ENCODE measurements around the gene DNAJB7. TPM values are rescaled to one million over a fixed set of nuclear protein-coding genes. Genes with fewer than 3 reads are reported as not detected.
"Not testable (repeated sequence)": the region's sequence is repeated elsewhere in the genome, so short reads cannot be mapped to it uniquely, and the experiment has no call there.

DNAJB7 gene
- 0.40 TPM for polyA plus RNA-seq (ENCODE audit: insufficient read length)

DNA sequence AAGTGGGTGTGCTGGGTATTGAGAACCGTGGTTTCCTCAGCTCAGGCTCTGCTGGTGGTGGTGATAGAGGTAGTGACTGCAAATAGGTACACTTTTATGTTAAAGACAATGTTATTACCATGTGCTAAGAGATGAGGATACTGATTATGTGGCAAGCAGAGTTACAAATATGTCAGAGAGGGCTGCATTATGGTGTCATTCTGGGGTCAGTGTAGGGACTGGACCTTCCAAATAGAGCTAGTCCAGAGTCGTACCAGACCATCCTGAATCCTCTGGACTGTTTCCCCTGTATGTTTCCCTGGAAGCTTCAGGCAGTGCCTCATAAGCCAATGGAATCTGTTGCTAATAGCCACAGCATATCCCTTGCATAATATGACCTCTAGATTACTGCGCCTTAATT lies at the start of gene DNAJB7:
DNAJB7 (minus strand) TSS at position 101 of the 400 bp plus-strand sequence. CDS start 119 bp downstream, outside the sequence.
- DNase-seq: no peak

DNA sequence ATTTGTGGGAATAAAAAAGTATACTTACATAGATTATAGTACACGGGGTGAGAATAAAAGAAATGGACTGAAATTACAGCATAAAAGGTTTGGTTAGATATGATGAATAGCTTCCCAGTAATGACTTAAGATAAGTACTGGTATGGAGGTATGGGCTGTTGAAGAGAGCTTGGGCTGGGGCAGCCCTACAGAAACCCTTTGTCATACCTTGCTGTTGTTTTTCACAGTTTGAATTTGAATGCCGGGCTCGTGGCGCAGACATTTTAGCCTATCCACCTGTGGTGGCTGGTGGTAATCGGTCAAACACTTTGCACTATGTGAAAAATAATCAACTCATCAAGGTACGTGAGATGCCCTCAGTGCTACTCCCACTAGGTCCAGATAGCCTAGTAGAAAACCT lies 47.0 kb upstream of the DNAJB7 start:
- no peak for DNase-seq

DNA sequence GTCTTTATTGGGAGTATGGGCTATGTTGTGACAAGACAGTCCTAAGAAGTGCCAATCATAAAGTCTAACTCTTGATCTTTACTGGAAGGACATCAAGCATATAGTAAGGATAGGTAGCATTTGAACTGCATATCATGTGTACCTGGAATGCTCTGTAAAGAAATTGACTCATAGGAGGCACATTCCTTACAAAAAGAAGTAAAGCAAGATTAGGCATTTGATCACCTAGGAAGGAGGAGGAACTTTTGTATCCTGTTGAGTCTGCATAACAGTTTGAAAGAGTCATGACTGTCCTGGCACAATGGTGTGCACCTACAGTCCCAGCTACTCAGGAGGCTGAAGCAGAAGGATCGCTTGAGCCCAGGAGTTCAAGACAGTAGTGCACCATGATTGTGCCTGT lies 42.2 kb upstream of the DNAJB7 start:
- no peak for DNase-seq

DNA sequence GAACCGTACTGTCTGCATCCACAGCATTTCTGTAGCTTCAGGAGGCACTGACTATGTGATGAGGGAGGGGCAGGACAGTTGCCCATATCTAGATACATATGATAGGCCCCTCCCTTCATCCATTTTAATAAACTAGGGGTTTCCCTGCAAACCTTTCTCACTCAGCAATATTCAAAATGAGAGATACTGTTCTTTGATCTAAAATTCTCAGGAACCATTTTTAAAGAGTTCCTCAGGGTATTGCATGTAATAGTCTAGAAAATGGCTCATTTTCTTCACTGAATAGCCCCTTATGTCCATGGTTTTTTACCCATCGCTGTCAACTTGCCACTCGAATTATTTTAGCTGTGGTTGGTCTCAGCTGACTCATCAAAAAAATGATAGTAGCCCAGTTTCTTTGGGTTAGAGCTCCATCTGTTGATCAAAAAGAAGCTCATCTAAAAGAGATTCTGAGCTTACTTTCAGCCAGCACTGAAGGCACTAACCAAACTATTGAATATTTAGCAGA lies 37.0 kb upstream of the DNAJB7 start:
- peak; percentile 32 for DNase-seq

DNA sequence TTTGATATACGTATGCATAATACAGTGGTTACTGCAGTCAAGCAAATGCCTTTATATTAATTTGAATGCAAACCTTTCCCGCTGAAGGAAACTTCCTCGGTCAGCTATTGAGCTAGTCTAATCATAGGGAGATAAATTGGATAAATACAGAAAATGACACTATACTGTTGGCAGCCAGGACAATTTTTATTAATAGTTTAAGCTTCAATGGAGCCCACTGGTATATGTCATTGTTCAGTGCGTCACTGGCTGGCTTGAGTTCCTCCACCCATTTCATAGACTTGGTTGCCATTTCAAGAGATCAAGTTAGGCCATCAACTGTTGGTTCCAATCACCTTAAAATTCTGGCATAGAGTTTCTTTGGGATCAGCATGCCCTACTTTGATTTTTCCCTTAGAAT lies 32.5 kb upstream of the DNAJB7 start:
- no peak for DNase-seq

DNA sequence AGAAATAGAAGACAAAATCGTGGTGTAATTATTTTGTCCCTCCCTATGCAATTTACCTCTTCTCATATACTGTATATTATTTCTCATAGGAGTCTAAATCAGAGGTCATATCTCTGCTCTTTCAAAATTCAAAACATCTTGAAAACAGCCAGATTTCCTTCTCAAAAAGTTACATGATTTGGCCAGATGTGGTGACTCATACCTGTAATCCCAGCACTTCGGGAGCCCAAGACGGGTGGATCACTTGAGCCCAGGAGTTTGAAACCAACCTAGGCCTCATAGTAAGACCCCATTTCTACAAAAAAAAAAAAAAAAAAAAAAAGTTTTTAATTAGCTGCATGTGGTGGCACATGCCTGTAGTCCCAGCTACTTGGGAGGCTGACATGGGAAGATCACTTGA lies 29.0 kb upstream of the DNAJB7 start:
- no peak for DNase-seq

DNA sequence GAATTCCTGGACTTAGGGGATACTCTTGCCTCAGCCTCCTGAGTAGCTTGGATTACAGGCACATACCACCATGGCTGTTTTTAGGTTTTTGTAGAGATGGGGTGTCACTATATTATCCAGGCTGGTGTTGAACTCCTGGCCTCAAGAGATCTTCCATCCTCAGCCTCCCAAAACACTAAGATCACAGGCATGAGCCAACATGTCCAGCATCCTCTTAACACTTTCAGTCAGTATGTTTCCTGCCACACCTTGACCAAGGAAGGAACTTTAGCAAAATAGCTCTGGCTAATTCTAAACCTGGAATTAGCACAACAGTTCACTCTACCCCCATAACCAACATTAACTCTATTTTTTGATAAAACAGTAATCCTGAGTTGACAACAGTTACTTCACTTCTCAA lies 27.2 kb upstream of the DNAJB7 start:
- no peak for DNase-seq

DNA sequence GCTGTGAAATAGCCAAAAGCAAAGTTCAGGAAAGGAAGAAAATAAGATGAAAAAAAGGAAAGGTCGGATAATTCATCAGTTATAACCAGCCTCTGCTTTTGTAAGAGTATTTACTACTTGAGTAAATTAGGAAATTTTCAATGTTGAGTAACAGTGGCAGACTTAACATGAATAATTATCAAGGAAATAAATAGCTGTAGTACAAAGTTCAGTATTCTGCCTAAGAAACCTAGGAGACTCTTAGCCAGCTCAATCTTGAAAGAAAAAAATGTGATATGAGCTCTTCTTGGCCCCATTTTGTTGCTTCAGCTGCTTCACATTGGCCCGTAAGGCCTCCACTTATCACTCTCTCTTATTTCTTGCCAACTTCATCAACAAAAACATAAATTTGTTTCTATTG lies 17.0 kb upstream of the DNAJB7 start:
- no peak for DNase-seq

DNA sequence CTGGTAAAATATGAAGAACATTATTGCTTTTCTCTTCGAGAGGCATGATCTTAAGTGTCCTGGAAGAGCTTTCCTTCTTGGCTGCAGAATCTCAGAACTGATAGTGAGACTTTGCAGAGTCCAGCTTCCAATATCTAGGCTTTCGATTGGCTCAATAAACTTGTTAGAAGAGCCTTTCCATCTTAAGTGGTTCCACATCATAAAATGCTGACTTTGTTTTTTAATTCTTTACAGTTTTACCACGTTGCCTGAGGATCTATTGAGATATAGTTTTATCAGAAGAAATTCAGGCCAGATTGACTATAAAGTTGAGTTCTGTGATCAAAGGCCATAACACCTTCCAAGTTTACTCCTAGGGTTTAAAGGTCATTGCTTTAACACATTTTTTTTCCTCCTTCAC lies 15.6 kb upstream of the DNAJB7 start:
- DNase-seq: no peak

DNA sequence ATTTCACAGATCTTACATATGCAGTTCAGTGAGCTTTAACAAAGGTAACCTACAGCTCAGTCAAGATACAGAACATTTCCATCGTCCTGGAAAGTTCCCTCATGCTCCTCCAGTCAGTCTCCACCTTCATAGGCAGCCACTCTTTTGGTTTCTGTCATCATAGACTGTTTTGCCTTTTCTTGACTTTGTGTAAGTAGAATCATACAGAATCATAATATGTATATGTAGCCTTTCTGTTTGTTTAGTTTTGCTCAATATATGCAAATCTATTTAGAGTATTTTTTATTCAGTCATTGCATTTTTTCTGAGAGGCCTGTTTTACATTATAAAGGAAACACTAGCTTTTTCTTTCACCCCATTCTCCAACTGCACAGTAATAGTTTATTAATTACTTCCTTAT lies 15.0 kb upstream of the DNAJB7 start:
- DNase-seq: no peak

DNA sequence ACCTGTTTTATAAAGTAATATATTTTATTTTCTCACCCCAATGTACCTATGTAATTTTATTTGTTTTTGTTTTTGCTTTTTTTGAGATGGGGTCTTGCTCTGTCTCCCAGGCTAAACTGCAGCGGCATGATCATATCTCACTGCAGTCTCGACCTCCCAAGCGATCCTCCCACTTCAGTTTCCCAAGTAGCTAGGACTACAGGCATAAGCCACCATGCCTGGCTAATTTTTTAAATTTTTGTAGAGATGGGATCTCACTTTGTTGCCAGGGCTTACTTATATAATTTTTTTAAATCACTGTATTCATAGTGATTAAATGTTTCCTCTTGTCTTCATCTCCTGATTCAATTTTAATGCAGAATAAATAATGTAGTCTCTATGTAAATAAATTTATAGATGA lies 13.2 kb upstream of the DNAJB7 start:
- no peak for DNase-seq

DNA sequence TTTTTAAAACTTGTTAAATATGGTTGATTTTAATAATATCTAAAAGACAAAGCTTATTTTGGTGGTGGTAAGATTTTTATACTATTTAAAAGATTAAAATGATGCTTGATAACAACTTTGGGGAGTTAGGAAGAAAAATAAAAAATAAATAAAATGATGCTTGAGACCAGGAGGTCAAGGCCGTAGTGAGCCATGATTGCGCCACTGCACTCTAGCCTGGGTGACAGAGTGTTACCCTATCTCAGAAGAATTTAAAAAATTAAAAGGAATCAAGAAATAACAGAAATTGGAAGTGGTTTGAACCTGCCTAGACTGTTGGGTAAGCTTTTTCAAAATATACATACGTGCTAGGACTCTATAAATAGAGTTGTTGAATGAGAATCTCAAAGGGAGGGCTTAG lies 12.1 kb upstream of the DNAJB7 start:
- no peak for DNase-seq

DNA sequence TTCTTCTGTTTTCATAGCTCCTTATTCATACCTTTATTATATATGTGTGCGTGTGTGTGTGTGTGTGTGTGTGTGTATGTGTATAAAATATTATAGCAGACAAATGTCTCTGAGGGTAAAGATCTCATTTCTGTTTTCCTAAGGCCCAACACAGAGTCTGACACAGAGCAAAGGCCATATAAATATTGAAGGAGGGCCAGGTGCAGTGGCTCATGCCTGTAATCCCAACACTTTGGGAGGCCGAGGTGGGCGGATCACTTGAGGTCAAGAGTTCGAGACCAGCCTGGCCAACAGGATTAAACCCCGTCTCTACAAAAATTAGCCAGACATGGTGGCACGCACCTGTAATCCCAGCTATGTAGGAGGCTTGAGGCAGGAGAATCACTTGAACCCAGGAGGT lies 6.5 kb upstream of the DNAJB7 start:
- not testable (repeated sequence) for DNase-seq

DNA sequence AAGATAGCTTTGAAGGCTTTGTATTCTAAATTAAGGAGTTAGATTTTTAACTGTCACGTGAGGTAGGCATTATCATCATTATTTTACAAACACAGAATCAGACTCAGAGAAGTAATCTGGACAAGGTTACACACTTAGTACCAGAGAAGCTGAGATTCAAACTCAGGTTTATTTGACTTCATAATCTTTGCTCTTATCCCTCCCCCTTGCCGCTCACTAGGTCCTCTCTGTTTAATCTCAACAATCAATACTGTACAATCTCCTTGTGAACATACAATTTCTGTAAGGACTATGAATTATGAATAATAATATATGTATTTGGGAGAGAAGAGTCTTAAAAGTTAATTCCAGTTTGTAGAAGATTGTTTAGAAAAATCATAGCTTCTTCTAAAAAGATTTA lies 5.2 kb upstream of the DNAJB7 start:
- no peak for DNase-seq

DNA sequence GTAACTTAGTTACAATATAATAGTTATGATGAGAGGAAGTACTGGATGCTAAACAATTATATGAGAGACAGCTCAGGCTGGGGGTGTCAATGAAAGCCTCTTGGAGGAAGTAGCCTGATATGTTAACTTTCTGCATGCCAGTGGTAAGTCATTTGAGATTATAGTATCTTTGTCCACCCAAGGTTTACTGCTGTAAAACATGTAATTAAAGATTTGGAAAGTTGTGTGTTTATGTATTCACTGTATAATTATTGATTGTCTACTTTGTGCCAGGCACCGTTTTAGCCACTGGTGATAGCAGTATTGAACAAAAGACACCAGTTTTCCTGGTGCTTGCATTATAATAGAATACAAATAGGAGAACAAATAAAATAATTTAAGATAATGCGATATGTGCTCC lies 624 bp upstream of the DNAJB7 start:
- DNase-seq: no peak

DNA sequence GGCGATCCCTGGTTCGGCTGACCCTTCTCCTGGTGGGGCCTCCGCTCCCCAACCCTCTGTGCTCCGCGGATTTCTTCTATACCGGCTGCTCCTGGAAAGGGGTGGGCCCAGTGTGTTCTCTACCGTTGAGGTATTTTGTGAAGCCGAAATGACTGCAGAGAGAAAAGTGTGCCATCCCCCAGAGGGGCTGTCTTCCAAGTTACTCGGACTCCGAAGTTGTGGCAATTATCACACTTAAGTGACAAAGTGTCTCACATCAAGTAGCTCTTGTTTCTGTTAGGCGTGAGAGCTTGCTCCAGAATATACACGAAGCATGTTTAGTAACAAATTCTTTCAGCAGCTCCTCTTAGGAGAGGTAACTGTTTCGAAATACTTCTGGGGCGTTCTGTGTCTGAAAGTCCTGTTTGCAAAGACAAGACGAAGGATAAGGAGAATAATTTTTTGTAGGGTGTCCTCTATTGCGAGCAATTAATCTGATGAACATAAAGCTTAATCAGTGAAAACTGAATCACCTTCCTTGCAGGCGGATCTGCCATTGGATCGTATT lies 4.5 kb downstream of the DNAJB7 start:
- DNase-seq: peak; percentile 15

DNA sequence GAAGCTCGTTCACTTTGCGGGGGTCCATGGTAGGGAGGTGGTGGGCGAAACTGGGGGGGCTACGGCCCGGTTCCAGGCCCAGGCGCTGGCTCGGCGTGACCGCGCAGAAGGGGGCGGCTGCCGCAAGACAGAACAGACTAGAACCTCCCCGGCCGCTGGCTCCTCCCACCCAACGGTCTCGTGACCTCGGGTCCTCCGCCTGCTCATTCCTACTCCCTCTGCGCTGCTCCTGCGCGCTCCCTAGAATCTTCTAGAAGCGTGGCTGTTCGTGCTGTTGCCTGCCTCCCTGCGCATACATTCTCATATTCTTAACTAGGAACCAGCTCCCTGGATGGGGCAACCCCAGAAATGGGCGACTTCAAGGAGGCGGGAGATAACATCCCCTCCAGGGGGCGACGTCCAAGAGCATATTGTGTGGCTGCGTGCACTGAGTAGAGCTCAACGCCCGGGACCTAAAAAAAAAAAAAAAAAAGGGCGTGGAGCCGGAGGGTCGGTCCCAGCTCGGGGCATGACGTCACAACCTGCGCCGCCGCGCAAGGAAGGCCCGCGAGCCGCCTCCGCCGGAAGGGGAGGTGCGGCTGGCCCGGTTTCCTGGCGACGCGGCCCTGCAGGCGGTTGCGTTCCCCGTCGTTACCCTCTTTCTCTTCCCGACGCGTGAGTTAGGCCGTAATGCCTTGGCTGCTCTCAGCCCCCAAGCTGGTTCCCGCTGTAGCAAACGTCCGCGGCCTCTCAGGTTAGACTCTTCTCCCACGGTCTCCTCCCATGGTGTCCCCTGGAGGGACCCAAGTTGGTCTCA lies 5.2 kb downstream of the DNAJB7 start, which contains the start of the genes ST13 and XPNPEP3:
ST13 (minus strand) TSS at position 127 of the 796 bp plus-strand sequence; CDS start at position 28, 99 bp downstream.
XPNPEP3 (plus strand) TSS at position 636 of the 796 bp plus-strand sequence; CDS start at position 670, 34 bp downstream.
- peak; percentile 97 for DNase-seq

DNA sequence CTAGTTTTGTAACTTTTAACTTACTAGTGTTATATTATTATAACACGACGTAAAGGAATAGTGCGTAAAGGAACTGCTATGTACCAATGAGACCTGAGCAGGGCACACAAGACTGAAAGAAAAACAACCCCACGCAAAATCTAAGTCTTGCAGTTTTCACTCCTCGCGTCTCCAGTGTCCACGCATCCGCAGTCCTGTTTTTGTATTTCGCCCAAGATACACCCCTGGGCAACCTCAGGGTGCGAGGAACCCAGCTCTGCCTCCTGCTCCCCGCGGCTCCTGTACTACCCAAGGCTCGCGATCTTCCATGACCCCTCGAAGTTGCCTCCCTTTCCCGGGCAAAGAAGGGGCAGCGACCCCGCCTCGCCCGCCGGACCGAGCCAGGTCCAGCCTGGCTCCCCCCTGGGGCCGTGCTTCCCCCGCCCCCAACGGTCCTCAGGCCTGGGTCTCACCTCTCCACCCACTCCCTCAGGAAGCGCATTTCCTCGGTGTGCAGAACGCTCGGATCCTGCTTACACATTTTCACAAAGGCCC lies 5.9 kb downstream of the DNAJB7 start:
- DNase-seq: peak; percentile 45

DNA sequence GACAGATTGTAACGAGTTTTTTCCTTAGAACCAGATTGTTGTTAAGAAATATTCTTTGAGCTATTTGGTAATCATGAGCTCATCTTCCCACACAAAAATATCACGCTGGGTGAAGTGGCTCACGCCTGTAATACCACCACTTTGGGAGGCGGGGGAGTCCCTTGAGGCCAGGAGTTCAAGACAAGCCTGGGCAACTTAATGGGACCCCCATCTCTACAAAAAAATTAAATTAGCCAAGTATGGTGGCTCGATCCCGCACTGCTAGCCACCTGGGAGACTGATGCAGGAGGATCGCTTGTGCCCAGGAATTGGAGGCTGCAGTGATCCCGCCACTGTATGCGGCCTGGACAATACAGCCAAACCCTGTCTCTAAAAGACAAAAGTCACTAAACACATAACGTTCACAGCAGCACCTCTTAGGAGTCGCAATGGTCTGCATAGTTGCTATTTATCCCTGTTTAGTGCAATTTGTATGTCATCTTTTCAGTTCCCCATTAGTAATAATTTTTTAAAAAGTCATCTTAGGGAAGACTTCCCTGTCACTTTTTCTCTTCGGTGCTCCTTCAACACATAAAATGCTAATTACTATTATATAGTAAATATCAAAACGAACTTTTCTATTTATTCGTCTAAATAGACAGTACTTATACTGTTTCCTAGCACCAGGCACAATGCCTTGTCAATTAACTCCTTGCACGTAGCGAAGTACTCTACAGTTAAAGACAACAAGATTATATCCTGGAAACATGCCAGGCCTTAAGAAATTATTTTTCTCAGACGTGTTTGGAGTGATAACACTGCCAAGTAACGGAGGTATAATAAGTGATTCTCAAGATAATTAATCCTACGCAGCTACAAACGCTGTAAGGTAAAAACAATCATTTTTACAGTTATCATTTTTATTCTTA lies 6.6 kb downstream of the DNAJB7 start:
- DNase-seq: no peak

DNA sequence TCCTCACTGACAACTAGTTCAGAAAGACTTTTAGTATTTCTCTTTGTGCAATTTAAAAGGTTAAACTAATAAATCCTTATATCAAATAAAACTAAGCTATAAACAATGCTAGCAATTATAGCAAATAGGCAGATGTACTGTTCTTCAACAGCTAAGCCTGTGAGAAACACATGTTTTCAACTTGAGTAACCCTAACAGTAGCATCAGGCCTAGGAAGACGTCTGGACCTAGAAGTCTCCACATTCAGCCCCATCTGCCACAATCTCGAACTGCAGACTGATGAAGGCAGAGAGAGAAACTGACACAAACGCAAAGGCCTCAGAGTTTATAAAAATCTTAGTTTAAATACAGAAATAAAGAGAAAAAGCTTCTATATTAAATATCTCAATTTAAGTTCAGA lies 8.0 kb downstream of the DNAJB7 start:
- DNase-seq: no peak

DNA sequence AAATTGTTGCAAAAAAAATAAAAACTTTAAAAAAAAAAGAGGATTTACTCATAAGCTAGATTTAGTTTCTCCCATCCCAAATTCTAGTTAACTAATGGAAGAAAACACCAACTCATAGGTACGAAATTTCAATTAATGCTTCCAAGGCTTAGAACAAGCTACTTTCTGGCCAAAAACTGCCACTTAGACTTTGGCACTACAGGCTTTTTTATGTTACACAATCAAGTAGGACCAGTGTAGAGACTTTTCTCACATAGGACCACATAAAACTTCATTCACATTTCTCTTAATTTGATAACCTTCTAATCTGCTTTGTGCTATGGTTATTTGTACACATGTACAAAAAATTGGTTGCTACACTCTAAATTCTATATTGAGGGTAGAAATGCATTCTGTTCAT lies 8.6 kb downstream of the DNAJB7 start:
- no peak for DNase-seq

DNA sequence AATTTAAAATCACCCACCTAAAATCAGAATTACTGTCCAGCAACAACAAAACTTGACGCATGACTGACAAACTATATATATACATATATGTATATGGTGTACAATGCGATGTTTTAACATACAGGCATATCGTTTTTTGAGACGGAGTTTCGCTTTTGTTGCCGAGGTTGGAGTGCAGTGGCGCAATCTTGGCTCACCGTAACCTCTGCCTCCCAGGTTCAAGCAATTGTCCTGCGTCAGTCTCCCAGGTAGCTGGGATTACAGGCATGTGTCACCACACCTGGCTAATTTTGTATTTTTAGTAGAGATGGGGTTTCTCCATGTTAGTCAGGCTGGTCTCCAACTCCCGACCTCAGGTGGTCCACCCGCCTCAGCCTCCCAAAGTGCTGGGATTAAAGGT lies 16.1 kb downstream of the DNAJB7 start:
- DNase-seq: not testable (repeated sequence)

DNA sequence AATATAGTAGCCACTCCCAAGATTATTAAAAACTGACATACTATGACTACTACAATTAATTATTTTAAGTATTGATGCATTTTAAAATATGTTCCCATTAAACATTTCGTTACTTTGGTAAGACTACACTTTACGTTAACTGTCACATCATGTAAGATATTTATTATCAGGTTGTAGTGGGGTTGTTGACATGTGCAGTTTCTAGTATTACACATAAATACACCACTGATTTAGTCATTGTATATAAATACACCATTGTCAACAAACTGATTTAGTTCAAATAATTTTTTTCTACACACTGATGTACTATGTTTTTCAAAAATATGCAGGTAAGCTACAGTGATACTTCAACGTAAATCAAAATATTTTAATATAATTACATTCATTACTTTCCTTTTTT lies 17.0 kb downstream of the DNAJB7 start:
- no peak for DNase-seq

All from hindlimb muscle (tissue), 1 donor.